HepG2 (cell line): Measurements from ENCODE around the gene GRB7. TPM values are rescaled to one million over a fixed set of nuclear protein-coding genes. Genes with fewer than 3 reads are reported as not detected.
A peak's percentile ranks its signal among the peaks of the same experiment; 100 is the strongest.

Source experiments
- ADNP ChIP-seq: sonication (generic); formaldehyde crosslinking; IDR thresholded peaks from 2 replicates; pipeline ENCODE4 v1.4.0; 2020; ENCODE audit warnings: missing genetic modification reagents
- BRD4 ChIP-seq: sonication (generic); formaldehyde crosslinking; IDR thresholded peaks from 2 replicates; pipeline ENCODE4 v1.4.0; 2020; ENCODE audit warnings: missing genetic modification reagents
- E2F5 ChIP-seq: sonication (generic); formaldehyde crosslinking; conservative IDR thresholded peaks from 2 replicates; pipeline ENCODE4 v1.4.0; 2020; ENCODE audit warnings: missing genetic modification reagents
- FOXK2 ChIP-seq: fragments of 450-650 bp; IDR thresholded peaks from 2 replicates; pipeline ENCODE4 v1.6.1; 2016
- GRHL1 ChIP-seq: sonication (generic); formaldehyde crosslinking; conservative IDR thresholded peaks from 2 replicates; pipeline ENCODE4 v1.8.0; 2022; ENCODE audit warnings: missing genetic modification reagents
- GTF3A ChIP-seq: sonication (generic); formaldehyde crosslinking; conservative IDR thresholded peaks from 2 replicates; pipeline ENCODE4 v1.4.0; 2020; ENCODE audit warnings: mild to moderate bottlenecking, missing genetic modification reagents
- HNF1B ChIP-seq: sonication (generic); formaldehyde crosslinking; IDR thresholded peaks from 2 replicates; pipeline ENCODE4 v1.5.1; 2020; ENCODE audit warnings: mild to moderate bottlenecking, moderate library complexity, missing genetic modification reagents
- HOXA9 ChIP-seq: sonication (generic); formaldehyde crosslinking; IDR thresholded peaks from 2 replicates; pipeline ENCODE4 v1.8.1; 2022; ENCODE audit warnings: missing genetic modification reagents, mild to moderate bottlenecking, moderate library complexity, borderline replicate concordance
- KDM6A ChIP-seq: IDR thresholded peaks from 2 replicates; pipeline ENCODE4 v1.6.1; 2016; ENCODE audit warnings: low read depth
- KLF13 ChIP-seq: sonication (generic); formaldehyde crosslinking; IDR thresholded peaks from 2 replicates; pipeline ENCODE4 v1.4.0; 2020; ENCODE audit warnings: mild to moderate bottlenecking, missing genetic modification reagents
- KLF9 ChIP-seq: IDR thresholded peaks from 2 replicates; pipeline ENCODE4 v1.6.1; 2016; ENCODE audit warnings: low read depth
- PITX1 ChIP-seq: sonication (generic); formaldehyde crosslinking; IDR thresholded peaks from 2 replicates; pipeline ENCODE4 v1.5.1; 2020; ENCODE audit warnings: mild to moderate bottlenecking, missing genetic modification reagents
- SAP130 ChIP-seq: IDR thresholded peaks from 2 replicates; pipeline ENCODE4 v1.6.1; 2016; ENCODE audit warnings: low read depth
- SRY ChIP-seq: sonication (generic); formaldehyde crosslinking; IDR thresholded peaks from 2 replicates; pipeline ENCODE4 v1.8.0; 2022; ENCODE audit warnings: mild to moderate bottlenecking, missing genetic modification reagents
- ZNF142 ChIP-seq: sonication (generic); formaldehyde crosslinking; IDR thresholded peaks from 2 replicates; pipeline ENCODE4 v1.4.0; 2020; ENCODE audit warnings: missing genetic modification reagents
- ZNF746 ChIP-seq: sonication (generic); formaldehyde crosslinking; IDR thresholded peaks from 2 replicates; pipeline ENCODE4 v1.8.0; 2022; ENCODE audit warnings: mild to moderate bottlenecking, missing genetic modification reagents
- ZSCAN12 ChIP-seq: sonication (generic); formaldehyde crosslinking; IDR thresholded peaks from 2 replicates; pipeline ENCODE4 v1.9.0; 2021; ENCODE audit warnings: mild to moderate bottlenecking, missing genetic modification reagents
- ZZZ3 ChIP-seq: sonication (generic); formaldehyde crosslinking; IDR thresholded peaks from 2 replicates; pipeline ENCODE4 v1.4.0; 2020; ENCODE audit warnings: missing genetic modification reagents, mild to moderate bottlenecking, borderline replicate concordance
- polyA plus RNA-seq, 8 experiments: library from polyadenylated mRNA; depleted of rRNA in 3 of 8; stranded (reverse) in 7 of 8; unstranded in 1 of 8; fragments of >200 nt; fragmentation: Illumina TruSeq in 4 of 8; extraction: Trizol in 4 of 8; gene quantifications; 2 replicates each; pipeline versions ENCODE4 v1.2.1 to v1.2.3, GENCODE V29; 2011 to 2016; ENCODE audit warnings: low read depth in 4 of 8, missing spikeins in 1 of 8, mixed read lengths in 1 of 8; ENCODE audit not compliant: insufficient read depth in 1 of 8
- total RNA-seq, 5 experiments: library from RNA; depleted of rRNA; stranded (reverse); fragments of >200 nt; fragmentation: Illumina TruSeq; extraction: Trizol; gene quantifications; 2 replicates each; pipeline ENCODE4 v1.2.3, GENCODE V29; 2016; ENCODE audit warnings: low read depth in 1 of 5

GRB7 gene
- total and polyA plus RNA-seq, 2 of the 13 experiments (the other 11 are each of a cell fraction or from before 2014, with no cell fraction given), result 60.2 to 77.7 TPM

- TF ChIP-seq KLF13 (CRISPR knock-in tag) (no peak), ZNF142 (no peak; the same call in 1 of the 2 replicates), SRY (CRISPR knock-in tag) (0 out of 2 replicates have a peak, but pooled peaks have one; percentile 40), GTF3A (CRISPR knock-in tag) (no peak), ZNF746 (peak; percentile 71), PITX1 (CRISPR knock-in tag) (peak; percentile 90), BRD4 (peak; percentile 65), KLF9 (CRISPR knock-in tag) (no peak), E2F5 (no peak), HOXA9 (no peak), SAP130 (CRISPR knock-in tag) (peak; percentile 98), FOXK2 (no peak), HNF1B (CRISPR knock-in tag) (peak; percentile 85), ZSCAN12 (CRISPR knock-in tag) (no peak), KDM6A (CRISPR knock-in tag) (peak; percentile 55; the same call in 1 of the 2 replicates), ADNP (CRISPR knock-in tag) (no peak), GRHL1 (CRISPR knock-in tag) (no peak), ZZZ3 (CRISPR knock-in tag) (no peak)
Measured at GRCh38 chr17:39740357-39741111, 2.8 kb downstream of the GRB7 start (continued).
